ENCODE data around the gene COL5A1.

The COL5A1 gene

GRCh38 chr9:134807716-134808446 lies 166.3 kb downstream of the COL5A1 start:
- WGBS (ENCODE audit: insufficient coverage, insufficient read length), result no CpG with 5 or more reads among the region's 9 CpGs
- peaks cover 8% of the 10 kb centered on the region; the same call in 1 of the 2 replicates for H3K4me1 ChIP-seq (ENCODE audit: control insufficient read depth, insufficient read depth, low read length)
- no peak overlapping the region for H3K27ac ChIP-seq (ENCODE audit: low read length)
- DNase-seq (ENCODE audit: low read depth, low spot score), result no peak
- no peak overlapping the region for H3K4me3 ChIP-seq (ENCODE audit: low read length)
- H3K9me3 ChIP-seq (ENCODE audit: control insufficient read depth, insufficient read depth, low read length), result no peaks in the 10 kb centered on the region
- H3K36me3 ChIP-seq (ENCODE audit: control insufficient read depth, insufficient read depth, low read length), result no peaks in the 10 kb centered on the region; the same call in 1 of the 2 replicates
- no peaks in the 10 kb centered on the region for H3K27me3 ChIP-seq (ENCODE audit: control insufficient read depth, insufficient read depth, low read length)

GRCh38 chr9:134808447-134808792 lies 166.8 kb downstream of the COL5A1 start:
- H3K9me3 ChIP-seq (ENCODE audit: control insufficient read depth, insufficient read depth, low read length), result no peaks in the 10 kb centered on the region
- WGBS (ENCODE audit: insufficient coverage, insufficient read length), result no CpG with 5 or more reads among the region's 6 CpGs
- no peaks in the 10 kb centered on the region for H3K27me3 ChIP-seq (ENCODE audit: control insufficient read depth, insufficient read depth, low read length)
- no peaks in the 10 kb centered on the region; the same call in 1 of the 2 replicates for H3K36me3 ChIP-seq (ENCODE audit: control insufficient read depth, insufficient read depth, low read length)
- no peak overlapping the region for H3K4me3 ChIP-seq (ENCODE audit: low read length)
- H3K27ac ChIP-seq (ENCODE audit: low read length), result no peak overlapping the region
- DNase-seq (ENCODE audit: low read depth, low spot score), result no peak
- H3K4me1 ChIP-seq (ENCODE audit: control insufficient read depth, insufficient read depth, low read length), result peaks cover 8% of the 10 kb centered on the region; the same call in 1 of the 2 replicates

GRCh38 chr9:134809292-134809691 lies 167.7 kb downstream of the COL5A1 start:
- DNase-seq (ENCODE audit: low read depth, low spot score), result no peak
- Histone ChIP-seq H3K4me1 (ENCODE audit: control insufficient read depth, insufficient read depth, low read length) (peaks cover 8% of the 10 kb centered on the region; the same call in 1 of the 2 replicates), H3K27ac (ENCODE audit: low read length) (no peak overlapping the region), H3K9me3 (ENCODE audit: control insufficient read depth, insufficient read depth, low read length) (no peaks in the 10 kb centered on the region), H3K36me3 (ENCODE audit: control insufficient read depth, insufficient read depth, low read length) (no peaks in the 10 kb centered on the region; the same call in 1 of the 2 replicates), H3K4me3 (ENCODE audit: low read length) (no peak overlapping the region), H3K27me3 (ENCODE audit: control insufficient read depth, insufficient read depth, low read length) (no peaks in the 10 kb centered on the region)
- no CpG with 5 or more reads among the region's 15 CpGs for WGBS (ENCODE audit: insufficient coverage, insufficient read length)

GRCh38 chr9:134809826-134810225 lies 168.2 kb downstream of the COL5A1 start:
- DNase-seq (ENCODE audit: low read depth, low spot score), result no peak
- H3K36me3 ChIP-seq (ENCODE audit: control insufficient read depth, insufficient read depth, low read length), result no peaks in the 10 kb centered on the region
- H3K27me3 ChIP-seq (ENCODE audit: control insufficient read depth, insufficient read depth, low read length), result no peaks in the 10 kb centered on the region
- no peaks in the 10 kb centered on the region for H3K9me3 ChIP-seq (ENCODE audit: control insufficient read depth, insufficient read depth, low read length)
- no peak overlapping the region for H3K4me3 ChIP-seq (ENCODE audit: low read length)
- no CpG with 5 or more reads among the region's 10 CpGs for WGBS (ENCODE audit: insufficient coverage, insufficient read length)
- no peak overlapping the region for H3K27ac ChIP-seq (ENCODE audit: low read length)
- H3K4me1 ChIP-seq (ENCODE audit: control insufficient read depth, insufficient read depth, low read length), result peaks cover 8% of the 10 kb centered on the region; the same call in 1 of the 2 replicates

GRCh38 chr9:134811079-134811672 lies 169.6 kb downstream of the COL5A1 start:
- Histone ChIP-seq H3K36me3 (ENCODE audit: control insufficient read depth, insufficient read depth, low read length) (no peaks in the 10 kb centered on the region), H3K4me1 (ENCODE audit: control insufficient read depth, insufficient read depth, low read length) (peaks cover 8% of the 10 kb centered on the region; the same call in 1 of the 2 replicates), H3K27ac (ENCODE audit: low read length) (no peak overlapping the region), H3K4me3 (ENCODE audit: low read length) (no peak overlapping the region), H3K9me3 (ENCODE audit: control insufficient read depth, insufficient read depth, low read length) (no peaks in the 10 kb centered on the region), H3K27me3 (ENCODE audit: control insufficient read depth, insufficient read depth, low read length) (no peaks in the 10 kb centered on the region)
- WGBS (ENCODE audit: insufficient coverage, insufficient read length), result no CpG with 5 or more reads among the region's 22 CpGs
- no peak for DNase-seq (ENCODE audit: low read depth, low spot score)

GRCh38 chr9:134811673-134812342 lies 170.2 kb downstream of the COL5A1 start:
- H3K4me1 ChIP-seq (ENCODE audit: control insufficient read depth, insufficient read depth, low read length), result peaks cover 8% of the 10 kb centered on the region; the same call in 1 of the 2 replicates
- no CpG with 5 or more reads among the region's 14 CpGs for WGBS (ENCODE audit: insufficient coverage, insufficient read length)
- DNase-seq (ENCODE audit: low read depth, low spot score), result peak; percentile 16
- H3K9me3 ChIP-seq (ENCODE audit: control insufficient read depth, insufficient read depth, low read length), result no peaks in the 10 kb centered on the region
- no peak overlapping the region for H3K27ac ChIP-seq (ENCODE audit: low read length)
- no peaks in the 10 kb centered on the region for H3K27me3 ChIP-seq (ENCODE audit: control insufficient read depth, insufficient read depth, low read length)
- H3K4me3 ChIP-seq (ENCODE audit: low read length), result no peak overlapping the region
- no peaks in the 10 kb centered on the region for H3K36me3 ChIP-seq (ENCODE audit: control insufficient read depth, insufficient read depth, low read length)

- Histone ChIP-seq H3K36me3 (ENCODE audit: control insufficient read depth, insufficient read depth, low read length) (no peaks in the 10 kb centered on the region; the same call in 1 of the 2 replicates), H3K27me3 (ENCODE audit: control insufficient read depth, insufficient read depth, low read length) (no peaks in the 10 kb centered on the region)
Measured at GRCh38 chr9:134812343-134812673, 170.7 kb downstream of the COL5A1 start.

GRCh38 chr9:134813841-134814240 lies 172.2 kb downstream of the COL5A1 start:
- Histone ChIP-seq H3K27me3 (ENCODE audit: control insufficient read depth, insufficient read depth, low read length) (no peaks in the 10 kb centered on the region), H3K36me3 (ENCODE audit: control insufficient read depth, insufficient read depth, low read length) (no peaks in the 10 kb centered on the region; the same call in 1 of the 2 replicates), H3K4me1 (ENCODE audit: control insufficient read depth, insufficient read depth, low read length) (peaks cover 6% of the 10 kb centered on the region; the same call in 1 of the 2 replicates), H3K27ac (ENCODE audit: low read length) (no peak overlapping the region), H3K9me3 (ENCODE audit: control insufficient read depth, insufficient read depth, low read length) (no peaks in the 10 kb centered on the region), H3K4me3 (ENCODE audit: low read length) (no peak overlapping the region)
- no CpG with 5 or more reads among the region's 19 CpGs for WGBS (ENCODE audit: insufficient coverage, insufficient read length)
- DNase-seq (ENCODE audit: low read depth, low spot score), result no peak

More at GRCh38 chr9:134812343-134812673, 170.7 kb downstream of the COL5A1 start:
- WGBS (ENCODE audit: insufficient coverage, insufficient read length), result no CpG with 5 or more reads among the region's 11 CpGs
- no peak overlapping the region for H3K27ac ChIP-seq (ENCODE audit: low read length)
- H3K9me3 ChIP-seq (ENCODE audit: control insufficient read depth, insufficient read depth, low read length), result no peaks in the 10 kb centered on the region
- H3K4me1 ChIP-seq (ENCODE audit: control insufficient read depth, insufficient read depth, low read length), result peaks cover 8% of the 10 kb centered on the region; the same call in 1 of the 2 replicates
- no peak overlapping the region for H3K4me3 ChIP-seq (ENCODE audit: low read length)
- DNase-seq (ENCODE audit: low read depth, low spot score), result no peak

- DNase-seq (ENCODE audit: low read depth, low spot score), result no peak
- Histone ChIP-seq H3K36me3 (ENCODE audit: control insufficient read depth, insufficient read depth, low read length) (no peaks in the 10 kb centered on the region; the same call in 1 of the 2 replicates), H3K27me3 (ENCODE audit: control insufficient read depth, insufficient read depth, low read length) (no peaks in the 10 kb centered on the region), H3K27ac (ENCODE audit: low read length) (no peak overlapping the region), H3K9me3 (ENCODE audit: control insufficient read depth, insufficient read depth, low read length) (no peaks in the 10 kb centered on the region), H3K4me3 (ENCODE audit: low read length) (no peak overlapping the region), H3K4me1 (ENCODE audit: control insufficient read depth, insufficient read depth, low read length) (peaks cover 6% of the 10 kb centered on the region; the same call in 1 of the 2 replicates)
- WGBS (ENCODE audit: insufficient coverage, insufficient read length), result no CpG with 5 or more reads among the region's 16 CpGs
Measured at GRCh38 chr9:134814598-134815215, 173.1 kb downstream of the COL5A1 start.

Data from iPS DF 6.9 (cell line).